Mesenchymal stem cell (in vitro differentiated cells and primary cell): ENCODE measurements around the gene CARD11.

Source experiments
- DNase-seq: peaks from one replicate; pipeline ENCODE4 v3.0.0-alpha.2; 2013
- H2AFZ ChIP-seq: one replicate; pipeline ENCODE4 v1.6.1; 2013; ENCODE audit warnings: low read depth, mild to moderate bottlenecking, control low read depth, inconsistent platforms, low read length, moderate library complexity
- H2AK5ac ChIP-seq: 2 replicates; pipeline ENCODE4 v1.6.1; 2013; ENCODE audit warnings: low read length, moderate library complexity, mild to moderate bottlenecking, inconsistent platforms; ENCODE audit not compliant: severe bottlenecking
- H2BK120ac ChIP-seq: one replicate; pipeline ENCODE4 v1.6.1; 2013; ENCODE audit warnings: low read depth, mild to moderate bottlenecking, inconsistent platforms, low read length, moderate library complexity
- H2BK12ac ChIP-seq, 2 experiments: one replicate each; pipeline ENCODE4 v1.6.1; 2013; ENCODE audit warnings: inconsistent platforms in 2 of 2, low read length in 2 of 2, mild to moderate bottlenecking in 2 of 2, moderate library complexity in 2 of 2, control low read depth in 1 of 2
- H2BK15ac ChIP-seq: one replicate; pipeline ENCODE4 v1.6.1; 2013; ENCODE audit warnings: mild to moderate bottlenecking, low read depth, inconsistent platforms; ENCODE audit not compliant: poor library complexity, severe bottlenecking
- H2BK5ac ChIP-seq: 2 replicates; pipeline ENCODE4 v1.6.1; 2013; ENCODE audit warnings: low read depth, mild to moderate bottlenecking, low read length, control low read depth, inconsistent platforms; ENCODE audit not compliant: poor library complexity, severe bottlenecking
- H3K14ac ChIP-seq, 2 experiments: one replicate each; pipeline ENCODE4 v1.6.1; 2013; ENCODE audit warnings: inconsistent platforms in 2 of 2, low read length in 2 of 2, control low read depth in 1 of 2, mild to moderate bottlenecking in 1 of 2, moderate library complexity in 1 of 2
- H3K18ac ChIP-seq, 2 experiments: one replicate each; pipeline ENCODE4 v1.6.1; 2013; ENCODE audit warnings: inconsistent platforms in 2 of 2, low read length in 2 of 2, control low read depth in 1 of 2, low read depth in 1 of 2, mild to moderate bottlenecking in 1 of 2
- H3K23ac ChIP-seq, 2 experiments: one replicate each; pipeline ENCODE4 v1.6.1; 2013; ENCODE audit warnings: inconsistent platforms in 2 of 2, low read length in 2 of 2, mild to moderate bottlenecking in 2 of 2, moderate library complexity in 2 of 2, control low read depth in 1 of 2
- H3K27ac ChIP-seq: 2 replicates; pipeline ENCODE4 v1.5.1; 2013; ENCODE audit warnings: mild to moderate bottlenecking, moderate library complexity, low read length, control low read depth, inconsistent platforms; ENCODE audit not compliant: poor library complexity, severe bottlenecking
- H3K27me3 ChIP-seq, 2 experiments: 2 replicates each; pipeline versions ENCODE4 v1.6.1 to v1.7.0; 2013; ENCODE audit warnings: low read length in 2 of 2, mild to moderate bottlenecking in 2 of 2, moderate library complexity in 2 of 2, control low read depth in 1 of 2, inconsistent platforms in 1 of 2; ENCODE audit not compliant: control insufficient read depth in 1 of 2, insufficient read depth in 1 of 2
- H3K36me3 ChIP-seq, 2 experiments: 2 replicates each; pipeline versions ENCODE4 v1.6.1 to v1.7.0; 2013; ENCODE audit warnings: low read length in 2 of 2, control low read depth in 1 of 2, inconsistent platforms in 1 of 2, low read depth in 1 of 2, mild to moderate bottlenecking in 1 of 2; ENCODE audit not compliant: insufficient read depth in 2 of 2, control insufficient read depth in 1 of 2
- H3K4ac ChIP-seq, 2 experiments: one replicate each; pipeline ENCODE4 v1.6.1; 2013; ENCODE audit warnings: inconsistent platforms in 2 of 2, low read length in 2 of 2, mild to moderate bottlenecking in 2 of 2, moderate library complexity in 2 of 2, control low read depth in 1 of 2, low read depth in 1 of 2
- H3K4me1 ChIP-seq: 2 replicates; pipeline ENCODE4 v1.6.1; 2013; ENCODE audit warnings: low read depth, low read length, control low read depth; ENCODE audit not compliant: control insufficient read depth, insufficient read depth
- H3K4me2 ChIP-seq: 2 replicates; pipeline ENCODE4 v1.6.1; 2013; ENCODE audit warnings: low read length, mild to moderate bottlenecking, inconsistent platforms; ENCODE audit not compliant: poor library complexity, severe bottlenecking
- H3K4me3 ChIP-seq, 2 experiments: 2 replicates each; pipeline versions ENCODE4 v1.5.1 to v1.7.0; 2013; ENCODE audit warnings: low read length in 2 of 2, mild to moderate bottlenecking in 2 of 2, control low read depth in 1 of 2, low read depth in 1 of 2; ENCODE audit not compliant: insufficient read depth in 1 of 2
- H3K79me1 ChIP-seq: replicated peaks from 2 replicates; pipeline ENCODE4 v1.6.1; 2013; ENCODE audit warnings: mild to moderate bottlenecking, control low read depth, low read length, inconsistent platforms; ENCODE audit not compliant: poor library complexity, severe bottlenecking
- H3K9ac ChIP-seq: 2 replicates; pipeline ENCODE4 v1.7.0; 2013; ENCODE audit warnings: mild to moderate bottlenecking, low read length, moderate library complexity
- H3K9me3 ChIP-seq: 2 replicates; pipeline ENCODE4 v1.7.0; 2013; ENCODE audit warnings: mild to moderate bottlenecking, low read length; ENCODE audit not compliant: control insufficient read depth
- H4K8ac ChIP-seq: one replicate; pipeline ENCODE4 v1.6.1; 2013; ENCODE audit warnings: inconsistent platforms, mild to moderate bottlenecking, low read length, moderate library complexity
- H4K91ac ChIP-seq: one replicate; pipeline ENCODE4 v1.6.1; 2013; ENCODE audit warnings: mild to moderate bottlenecking, low read length, inconsistent platforms
- WGBS: methylation state at CpG from one replicate; pipeline ENCODE4 v1.1.7; 2013; ENCODE audit warnings: mixed read lengths; 5-methylcytosine and 5-hydroxymethylcytosine counted together

Gene CARD11

DNA sequence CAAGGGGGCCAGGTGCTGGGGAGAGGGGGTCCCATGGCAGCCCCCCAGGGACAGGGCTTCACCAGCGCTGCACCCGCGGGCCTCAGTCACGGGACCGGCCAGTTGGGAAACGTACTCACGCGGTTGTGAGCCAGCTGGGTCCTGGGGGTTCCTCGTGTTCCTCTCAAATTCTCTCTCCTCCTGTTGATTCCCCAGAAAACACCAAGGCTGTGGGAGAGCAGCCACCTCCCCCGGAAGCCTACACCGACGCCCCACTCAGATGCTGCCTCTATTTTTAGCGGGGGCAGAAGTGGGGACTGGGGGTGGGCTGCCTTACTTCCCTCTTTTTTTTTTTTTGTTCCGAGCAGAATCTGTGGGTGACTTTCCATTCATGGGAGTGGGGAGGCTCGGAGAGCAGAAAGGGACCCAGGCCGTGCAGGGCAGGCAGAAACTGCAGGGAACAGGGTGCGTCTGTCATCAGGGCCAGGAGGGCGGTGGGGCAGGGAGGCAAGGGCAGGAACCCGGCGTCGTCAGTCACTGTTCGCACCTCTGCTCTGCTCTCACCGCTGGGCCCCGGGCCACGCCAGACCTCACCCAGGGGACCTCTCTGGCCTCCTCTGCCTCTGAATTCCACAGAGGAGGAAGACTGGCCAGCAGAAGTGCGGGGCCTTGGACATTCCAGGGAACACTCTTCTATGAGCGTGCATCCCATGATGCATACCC lies 63.1 kb downstream of the CARD11 start:
- Histone ChIP-seq H3K27me3 (peaks cover 20 to 28% of the 10 kb centered on the region in 2 experiments), H3K27ac (no peak overlapping the region), H3K4me3 (no peak overlapping the region), H3K4me2 (no peak overlapping the region), H3K18ac (no peak overlapping the region), H3K79me1 (no peaks in the 10 kb centered on the region), H4K8ac (no peak overlapping the region), H2AK5ac (no peak overlapping the region), H2BK15ac (no peak overlapping the region), H3K4me1 (peaks cover 2% of the 10 kb centered on the region), H3K9ac (no peak overlapping the region), H3K9me3 (no peaks in the 10 kb centered on the region), H2BK120ac (no peak overlapping the region), H2BK5ac (no peak overlapping the region), H3K23ac (no peak overlapping the region), H3K36me3 (no peaks in the 10 kb centered on the region), H2AFZ (no peak overlapping the region), H4K91ac (no peak overlapping the region), H2BK12ac (no peak overlapping the region), H3K14ac (no peak overlapping the region), H3K4ac (no peak overlapping the region)
- DNase-seq: no peak
- WGBS: 88% methylated on average over 26 of the region's 27 CpGs

DNA sequence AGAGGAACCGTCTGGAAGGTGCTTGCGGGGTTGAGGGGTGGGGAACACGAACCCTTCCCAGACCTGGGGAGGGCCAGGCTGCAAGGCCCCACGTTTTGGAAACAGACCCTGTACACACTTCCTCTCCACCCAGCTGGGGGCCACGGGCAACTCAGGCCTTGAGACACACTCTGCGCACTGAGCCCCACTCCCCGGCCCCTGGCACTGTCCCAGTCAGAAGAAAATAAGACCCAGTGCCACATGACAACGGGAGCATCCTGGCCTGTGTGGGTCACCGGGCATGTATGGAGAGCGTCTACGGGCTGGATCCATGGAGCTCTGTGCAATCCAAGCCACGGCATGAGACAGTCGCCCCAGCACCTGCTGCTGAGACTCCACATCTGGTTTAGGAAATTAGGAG lies 63.7 kb downstream of the CARD11 start:
- Histone ChIP-seq H2BK15ac (peak overlapping the region; percentile 69), H3K23ac (no peak overlapping the region), H3K79me1 (no peaks in the 10 kb centered on the region), H4K8ac (no peak overlapping the region), H3K4me2 (no peak overlapping the region), H3K27ac (no peak overlapping the region), H2BK12ac (no peak overlapping the region), H3K18ac (no peak overlapping the region), H2AK5ac (no peak overlapping the region), H3K14ac (no peak overlapping the region), H3K36me3 (no peaks in the 10 kb centered on the region), H3K4me1 (peaks cover 2% of the 10 kb centered on the region), H2AFZ (no peak overlapping the region), H3K9ac (no peak overlapping the region), H3K9me3 (no peaks in the 10 kb centered on the region), H3K27me3 (peaks cover 20 to 28% of the 10 kb centered on the region in 2 experiments), H3K4ac (no peak overlapping the region), H3K4me3 (no peak overlapping the region), H2BK120ac (no peak overlapping the region), H4K91ac (no peak overlapping the region), H2BK5ac (no peak overlapping the region)
- no peak for DNase-seq
- WGBS: 88% methylated on average over 13 of the region's 13 CpGs

DNA sequence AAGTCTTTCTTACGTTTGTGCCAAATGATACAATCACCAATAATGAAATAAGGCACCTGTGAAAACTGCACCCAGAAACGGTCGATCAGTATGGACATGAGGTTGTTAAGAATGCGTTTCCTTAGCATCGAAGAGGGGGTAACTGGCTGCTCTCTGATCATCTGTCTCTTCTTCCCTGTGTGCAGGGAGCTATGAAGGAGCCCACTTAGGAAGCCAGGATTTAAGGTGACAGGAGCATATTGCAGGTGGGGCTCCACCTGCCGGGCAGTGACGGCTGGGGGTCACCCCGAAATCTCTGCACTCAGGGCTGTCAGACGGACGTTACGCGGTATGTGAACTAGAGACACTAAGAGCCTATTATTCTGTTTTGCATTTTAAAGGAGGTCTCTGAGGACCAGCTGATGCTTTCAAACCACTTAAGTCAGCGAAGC lies 64.5 kb downstream of the CARD11 start:
- Histone ChIP-seq H4K8ac (no peak overlapping the region), H2BK5ac (no peak overlapping the region), H2BK12ac (no peak overlapping the region), H3K9ac (no peak overlapping the region), H3K4me2 (no peak overlapping the region), H3K4ac (no peak overlapping the region), H3K79me1 (no peaks in the 10 kb centered on the region), H2BK120ac (no peak overlapping the region), H4K91ac (no peak overlapping the region), H3K9me3 (no peaks in the 10 kb centered on the region), H3K27me3 (peaks cover 23 to 28% of the 10 kb centered on the region in 2 experiments), H2AK5ac (no peak overlapping the region), H3K4me1 (peaks cover 2% of the 10 kb centered on the region), H3K4me3 (no peak overlapping the region), H3K14ac (no peak overlapping the region), H3K18ac (no peak overlapping the region), H2AFZ (no peak overlapping the region), H3K36me3 (no peaks in the 10 kb centered on the region), H2BK15ac (no peak overlapping the region), H3K23ac (no peak overlapping the region), H3K27ac (no peak overlapping the region)
- WGBS: 87% methylated on average over 13 of the region's 13 CpGs
- DNase-seq: no peak

DNA sequence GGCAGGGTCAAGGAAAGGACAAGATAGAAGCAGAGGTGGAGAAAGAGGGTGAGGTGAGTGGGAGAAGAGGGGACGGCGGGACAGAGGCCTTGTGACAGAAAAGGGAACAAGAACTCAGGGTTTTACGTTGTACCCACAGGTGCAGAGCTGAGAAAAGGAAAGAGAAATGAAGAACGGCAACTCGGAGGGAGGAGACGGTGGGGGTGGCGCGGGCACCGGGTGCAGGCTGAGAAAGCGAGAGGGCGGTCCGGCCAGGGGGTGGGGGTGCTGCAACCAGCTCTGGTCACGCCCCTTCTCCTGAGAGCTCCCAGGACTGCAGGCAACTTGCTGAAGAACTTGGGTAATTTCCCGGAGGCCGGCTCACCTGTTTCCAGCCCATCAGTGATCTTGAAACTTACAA lies 65.3 kb downstream of the CARD11 start:
- WGBS: 45% methylated on average over 15 of the region's 15 CpGs
- no peak for DNase-seq

More for the DNA sequence above, 65.3 kb downstream of the CARD11 start:
- Histone ChIP-seq H3K9me3 (no peaks in the 10 kb centered on the region), H3K18ac (no peak overlapping the region), H2AK5ac (no peak overlapping the region), H3K4me3 (no peak overlapping the region), H2BK120ac (no peak overlapping the region), H4K91ac (no peak overlapping the region), H2BK15ac (no peak overlapping the region), H3K79me1 (no peaks in the 10 kb centered on the region), H3K27ac (no peak overlapping the region), H3K4me2 (no peak overlapping the region), H3K14ac (no peak overlapping the region), H3K4ac (no peak overlapping the region), H2BK12ac (no peak overlapping the region), H3K4me1 (peaks cover 2% of the 10 kb centered on the region), H4K8ac (no peak overlapping the region), H3K9ac (no peak overlapping the region), H2AFZ (no peak overlapping the region), H3K36me3 (no peaks in the 10 kb centered on the region), H3K23ac (no peak overlapping the region), H2BK5ac (no peak overlapping the region), H3K27me3 (peaks cover 25 to 28% of the 10 kb centered on the region in 2 experiments)
